VCaP (cell line): ENCODE results near the gene KLF1.

Source experiments
- H3K27ac ChIP-seq: fragments of 450-650 bp; 2 replicates; pipeline ENCODE4 v1.5.1; 2017
- CTCF ChIP-seq: fragments of 450-650 bp; conservative IDR thresholded peaks from 2 replicates; pipeline ENCODE4 v1.5.1; 2017; ENCODE audit warnings: mild to moderate bottlenecking, moderate library complexity

Gene KLF1

GRCh38 chr19:12912571-12912970, 25.6 kb upstream of the KLF1 start:
- H3K27ac ChIP-seq = peak overlapping the region; percentile 99

DNA sequence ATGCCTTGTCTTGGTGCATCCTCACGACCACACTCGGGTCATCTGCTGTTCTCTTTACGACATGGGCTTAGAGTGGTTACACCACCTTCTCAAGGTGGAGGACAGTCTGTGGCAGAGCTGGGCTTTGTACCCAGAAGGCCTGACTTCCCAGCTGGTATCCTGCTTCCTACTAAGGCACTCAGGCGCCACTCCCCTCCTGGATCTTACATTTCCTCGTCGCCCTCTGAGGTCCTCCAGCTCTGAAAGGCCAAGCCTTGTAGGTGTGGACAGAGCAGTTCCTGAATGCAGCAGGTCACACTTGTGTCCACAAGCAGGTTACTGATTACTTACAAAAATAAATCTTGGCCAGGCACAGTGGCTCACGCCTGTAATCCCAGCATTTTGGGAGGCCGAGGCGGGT, 20.2 kb upstream of the KLF1 start:
- no peak overlapping the region for H3K27ac ChIP-seq
- TF ChIP-seq CTCF = no peak

More at GRCh38 chr19:12912571-12912970, 25.6 kb upstream of the KLF1 start:
- TF ChIP-seq CTCF = no peak

- no peak for TF ChIP-seq CTCF
- no peak overlapping the region for H3K27ac ChIP-seq
Measured at GRCh38 chr19:12899891-12900518, 13.0 kb upstream of the KLF1 start.

GRCh38 chr19:12896460-12896859, 9.5 kb upstream of the KLF1 start:
- H3K27ac ChIP-seq = no peak overlapping the region
- no peak for TF ChIP-seq CTCF

DNA sequence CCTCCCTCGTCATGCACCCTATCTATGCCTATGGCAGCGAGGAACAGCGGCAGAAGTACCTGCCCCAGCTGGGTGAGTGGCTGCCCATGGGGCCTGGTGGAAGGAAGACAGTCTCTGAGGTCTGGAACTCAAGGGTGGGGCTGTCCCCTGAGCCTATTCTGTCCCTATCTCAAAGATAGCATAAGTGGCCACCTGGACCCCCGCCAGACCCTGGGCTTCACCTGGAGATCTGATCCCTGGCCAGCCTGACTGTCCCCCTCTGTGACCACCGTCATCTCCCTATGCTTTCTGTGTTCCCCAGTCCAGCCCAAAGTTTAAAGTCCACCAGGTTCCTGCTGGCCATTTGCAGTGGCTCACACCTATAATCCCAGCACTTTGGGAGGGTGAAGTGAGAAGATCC, 6.6 kb upstream of the KLF1 start:
- no peak for TF ChIP-seq CTCF
- no peak overlapping the region for H3K27ac ChIP-seq

GRCh38 chr19:12891553-12892021, 4.6 kb upstream of the KLF1 start:
- TF ChIP-seq CTCF = no peak
- peak overlapping the region; percentile 56; the same call in 1 of the 2 replicates for H3K27ac ChIP-seq

DNA sequence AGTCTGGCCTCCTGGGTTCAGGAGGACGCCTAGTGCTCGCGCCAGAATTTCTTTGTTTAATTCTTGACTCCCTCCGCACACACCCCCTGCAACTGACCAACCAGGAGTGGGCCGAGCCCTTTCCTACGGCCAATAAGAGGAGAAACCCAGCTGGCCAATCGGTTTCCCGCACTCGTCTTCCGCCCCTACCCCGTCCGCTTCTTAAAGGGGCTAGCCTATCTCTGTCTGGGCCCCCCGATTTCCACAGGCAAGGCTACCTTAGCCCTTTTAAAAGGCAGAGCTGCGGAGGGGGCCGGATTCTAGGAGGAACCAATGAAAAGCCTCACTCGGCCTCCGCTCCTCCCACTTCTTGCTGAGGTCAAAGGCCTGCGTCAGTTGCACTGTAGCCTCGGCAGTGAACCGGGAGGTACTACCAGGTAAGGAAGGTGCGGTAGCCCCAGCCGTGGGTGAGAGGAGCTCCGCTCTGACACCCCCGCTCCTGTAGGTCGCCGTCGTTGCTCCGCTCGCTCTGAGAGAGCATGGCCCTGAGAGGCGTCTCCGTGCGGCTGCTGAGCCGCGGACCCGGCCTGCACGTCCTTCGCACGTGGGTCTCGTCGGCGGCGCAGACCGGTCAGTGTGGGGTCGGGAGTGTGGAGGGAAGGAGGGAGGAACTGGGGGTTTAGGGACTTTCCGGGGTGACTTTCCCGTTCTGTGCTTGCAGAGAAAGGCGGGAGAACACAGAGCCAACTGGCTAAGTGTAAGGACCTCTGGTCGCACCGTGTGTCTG, 4.0 kb upstream of the KLF1 start, which contains the start of gene GCDH:
Gene GCDH, plus strand, starts transcription at position 374 of the 766 bp plus-strand sequence. Its CDS starts 145 bp downstream, at position 519.
- peak within 1 kb of the TSS; percentile 56 for H3K27ac ChIP-seq
- no peak for TF ChIP-seq CTCF

- peak overlapping the region; percentile 56 for H3K27ac ChIP-seq
Measured at GRCh38 chr19:12890299-12890786, 3.3 kb upstream of the KLF1 start.
